GM21528 (cell line): ENCODE results near the gene ADGRG3.

Experiments
- ATAC-seq: cut with Tn5 transposase; IDR thresholded peaks from one replicate; pipeline ENCODE4 v1.9.1; 2021; ENCODE audit warnings: mild to moderate bottlenecking, moderate library complexity; ENCODE audit not compliant: unreplicated experiment, low FRiP score

ADGRG3 gene

GRCh38 chr16:57668263-57668571 lies at the start of gene ADGRG3:
ADGRG3 (plus strand) TSS chr16:57668306; CDS start chr16:57668348, 42 bp downstream.
- ATAC-seq: no peak

GRCh38 chr16:57619133-57619605 lies 48.9 kb upstream of the ADGRG3 start:
- ATAC-seq: no peak

DNA sequence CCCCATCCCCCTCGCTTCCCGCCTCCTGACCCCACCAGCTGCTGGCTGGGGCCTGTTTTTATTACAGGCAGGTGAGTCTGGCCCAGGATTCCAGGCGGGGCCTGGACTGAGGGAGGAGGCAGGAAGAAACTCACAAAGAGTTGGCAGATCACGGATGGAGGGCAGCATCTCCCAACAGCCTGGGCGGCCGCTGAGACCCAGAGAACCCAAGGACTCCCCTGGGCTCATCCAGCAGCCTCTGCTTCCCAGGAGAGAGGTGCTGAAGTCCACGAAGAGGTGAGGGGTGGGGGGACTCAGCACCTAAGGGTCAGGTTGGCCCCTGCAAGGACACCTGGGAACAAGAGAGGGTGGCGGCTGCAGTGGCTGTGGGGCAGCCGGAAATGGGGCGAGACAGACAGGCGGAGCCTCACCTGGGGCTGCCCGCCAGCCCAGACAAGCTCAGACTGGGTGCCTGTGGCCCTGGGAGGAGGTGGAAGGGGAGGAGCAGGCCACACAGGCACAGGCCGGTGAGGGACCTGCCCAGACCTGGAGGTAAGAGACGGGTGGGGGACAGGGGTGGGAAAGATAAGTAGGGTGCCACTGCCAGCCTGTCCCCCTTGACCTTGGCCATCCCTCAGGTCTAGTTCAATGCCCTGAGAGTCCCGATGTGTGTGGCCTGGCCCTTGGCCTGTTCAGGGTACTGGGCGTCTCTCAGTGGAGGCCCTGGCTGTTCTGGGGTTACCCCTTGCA lies 48.3 kb upstream of the ADGRG3 start:
- no peak for ATAC-seq

GRCh38 chr16:57620335-57621231 lies 47.5 kb upstream of the ADGRG3 start:
- no peak for ATAC-seq

- no peak for ATAC-seq
These were observed 46.4 kb upstream of the ADGRG3 start for GRCh38 chr16:57621521-57622271.

- no peak for ATAC-seq
These were observed 45.5 kb upstream of the ADGRG3 start for GRCh38 chr16:57622361-57623250.

DNA sequence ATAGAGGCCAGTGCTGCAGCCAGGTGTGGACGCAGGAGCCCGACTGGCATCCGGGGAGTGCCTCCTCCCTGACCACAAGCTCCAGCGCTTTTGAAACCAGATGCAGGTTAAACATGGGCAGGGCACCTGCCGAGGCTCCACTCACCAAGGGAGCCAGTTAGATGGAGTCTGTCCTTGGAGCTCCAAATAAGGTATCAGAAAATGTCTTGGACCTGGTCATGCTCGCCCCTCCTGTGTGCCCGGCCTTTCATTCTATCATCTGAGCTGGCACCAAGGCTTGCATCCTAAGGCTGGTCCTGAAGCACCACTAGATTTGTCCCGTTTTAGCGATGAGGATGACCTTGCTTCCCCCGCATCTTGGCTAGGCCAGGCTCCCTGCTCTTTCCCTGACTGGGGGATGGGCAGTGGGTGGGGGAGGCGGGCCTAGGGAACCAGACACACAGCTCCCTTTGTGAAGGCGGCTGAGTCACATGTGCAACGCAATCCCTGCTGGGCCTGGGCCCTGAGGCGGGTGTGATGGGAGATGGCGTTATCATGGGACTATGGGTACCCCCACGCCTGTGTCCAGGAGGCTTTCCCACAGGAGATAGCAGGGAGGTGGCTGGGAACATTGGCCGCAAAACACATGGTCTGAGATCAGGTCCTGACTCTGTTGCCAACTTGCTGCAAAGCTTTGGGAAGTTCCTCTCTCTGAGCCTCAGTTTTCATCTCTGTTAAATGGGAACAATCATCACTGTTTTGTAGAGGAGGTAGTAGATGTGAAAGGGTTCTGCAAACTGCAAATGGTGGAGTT lies 44.7 kb upstream of the ADGRG3 start:
- no peak for ATAC-seq

GRCh38 chr16:57624044-57624688 lies 43.9 kb upstream of the ADGRG3 start:
- no peak for ATAC-seq

GRCh38 chr16:57624806-57625500 lies 43.2 kb upstream of the ADGRG3 start:
- no peak for ATAC-seq

DNA sequence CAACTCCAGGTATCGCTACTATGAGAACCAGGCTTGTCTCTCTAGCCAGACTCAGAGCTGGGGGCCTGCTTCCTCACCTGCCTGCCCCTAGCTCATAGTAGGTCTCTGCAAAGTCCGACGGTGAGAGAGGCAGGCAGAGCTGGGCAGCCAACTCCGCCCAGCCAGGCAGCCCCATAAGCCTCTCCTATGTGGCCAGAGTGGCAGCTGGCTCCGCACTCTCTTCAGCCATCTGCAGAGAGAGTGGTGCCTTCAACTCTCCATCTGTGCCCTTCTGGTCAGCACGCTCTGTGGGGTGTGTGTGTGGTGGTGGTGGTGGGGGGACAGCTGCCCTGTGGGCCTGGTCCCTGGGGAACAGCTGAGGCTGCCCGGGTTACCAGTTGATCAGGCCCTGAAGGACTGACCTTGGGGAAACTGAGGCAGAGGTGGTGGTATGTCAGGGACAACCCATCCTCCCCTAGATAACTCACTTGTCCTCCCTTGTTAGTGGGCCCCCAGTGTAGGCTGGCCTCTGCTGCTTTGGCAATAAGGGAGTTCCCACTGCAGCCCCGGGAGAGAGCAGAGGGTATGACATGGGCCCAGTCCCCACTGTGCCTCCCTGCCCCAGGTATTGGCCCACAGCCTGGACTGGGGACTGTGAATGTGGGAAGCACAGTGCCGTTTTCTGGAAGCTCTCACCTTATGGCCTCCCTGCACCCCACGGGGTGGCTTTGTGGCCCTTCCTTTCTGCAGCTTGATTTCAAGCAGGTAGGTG lies 41.5 kb upstream of the ADGRG3 start:
- ATAC-seq: no peak

GRCh38 chr16:57627184-57627871 lies 40.8 kb upstream of the ADGRG3 start:
- no peak for ATAC-seq

DNA sequence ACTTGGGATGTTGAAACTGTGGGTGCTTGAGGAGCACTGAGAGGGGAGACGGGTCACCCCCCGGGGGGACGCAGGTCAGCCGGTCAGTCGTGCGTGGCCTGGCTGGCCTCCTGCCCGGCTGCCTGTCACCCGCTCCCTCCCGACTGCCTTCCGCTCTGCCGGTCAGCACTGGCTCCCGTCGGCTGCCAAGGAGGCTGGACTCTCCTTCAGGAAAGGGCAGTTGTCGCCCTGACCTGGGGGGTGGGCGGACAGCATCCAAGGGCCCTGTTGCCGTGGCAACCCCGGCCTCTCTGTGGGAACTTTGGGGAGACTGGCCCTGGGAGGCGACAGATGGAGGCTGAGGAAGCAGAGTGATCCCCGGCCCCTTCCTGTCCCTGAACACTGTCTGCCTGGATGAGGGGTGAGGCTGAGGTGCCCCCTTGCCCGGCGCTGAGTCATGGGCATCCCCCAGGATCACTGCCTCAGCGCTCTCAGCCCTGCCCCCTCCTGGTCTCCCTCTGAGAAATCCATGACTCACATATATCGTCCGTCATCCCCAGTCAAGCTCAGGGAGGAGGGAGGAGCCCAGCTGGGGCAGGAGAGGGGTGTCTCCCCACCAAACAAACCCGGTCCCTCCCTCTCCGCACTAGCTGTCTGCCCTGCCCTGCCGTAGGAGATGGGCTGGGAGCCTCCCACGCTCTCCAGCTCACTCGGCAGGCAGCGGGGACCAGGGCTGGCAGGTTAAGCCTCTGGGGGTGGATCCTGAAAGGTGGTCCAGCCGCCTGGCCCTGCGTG lies 39.9 kb upstream of the ADGRG3 start, which contains the start of gene ADGRG1:
TSS of gene ADGRG1 (plus strand) at position 623 of the 774 bp plus-strand sequence. CDS start 21,658 bp downstream, outside the sequence.
- ATAC-seq: no peak

DNA sequence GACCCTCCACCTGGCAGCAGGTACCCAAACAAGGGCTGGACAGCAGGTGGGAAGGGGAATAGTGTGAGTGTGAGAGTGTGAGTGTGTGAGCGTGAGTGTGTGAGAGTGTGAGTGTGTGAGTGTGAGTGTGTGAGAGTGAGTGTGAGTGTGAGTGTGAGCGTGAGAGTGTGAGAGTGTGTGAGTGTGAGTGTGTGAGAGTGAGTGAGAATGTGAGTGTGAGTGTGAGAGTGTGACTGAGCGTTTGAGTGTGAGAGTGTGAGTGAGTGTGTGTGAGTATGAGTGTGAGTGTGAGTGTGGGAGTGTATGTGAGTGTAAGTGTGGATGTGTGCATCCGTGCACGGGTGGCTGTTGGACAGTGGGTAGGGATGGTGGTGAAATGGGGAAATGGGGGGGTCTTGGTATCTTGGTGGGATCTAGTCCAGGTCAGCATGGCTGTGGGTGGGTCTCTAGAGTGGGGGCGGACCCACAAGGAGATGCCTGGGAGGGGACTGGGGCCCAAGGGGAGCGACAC lies 39.3 kb upstream of the ADGRG3 start:
- no peak for ATAC-seq

- ATAC-seq: no peak
These were observed 38.3 kb upstream of the ADGRG3 start for GRCh38 chr16:57629516-57630406.

DNA sequence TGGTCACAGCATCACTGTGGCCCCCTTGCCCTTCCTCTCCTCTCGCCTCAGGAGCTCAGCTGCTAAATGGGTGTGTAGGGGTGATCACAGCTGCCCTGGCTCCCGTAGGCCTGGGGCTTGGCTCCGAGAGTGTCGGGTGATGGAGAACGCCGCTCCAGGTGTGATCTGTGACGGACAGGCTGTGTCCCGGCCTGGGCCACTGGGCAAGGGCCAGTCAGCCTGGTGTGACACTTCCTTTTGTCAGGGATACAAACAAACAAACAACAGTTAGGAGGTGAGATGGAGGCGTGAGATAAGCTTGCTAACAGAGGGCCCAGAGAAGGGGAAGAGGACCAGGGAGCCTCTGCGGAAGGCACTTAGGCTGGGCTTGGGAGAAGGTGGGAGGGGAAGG lies 37.7 kb upstream of the ADGRG3 start:
- ATAC-seq: no peak
